BE2C (cell line): Measurements from ENCODE around the gene LRCOL1.

Experiments
- DNase-seq: peaks from one replicate; pipeline ENCODE4 v3.0.0-alpha.2; 2020
- H3K27me3 ChIP-seq: fragments of 250-450 bp; sonication (Bioruptor Pico); 2 replicates; pipeline ENCODE4 v1.5.1; 2020; ENCODE audit warnings: mild to moderate bottlenecking
- H3K36me3 ChIP-seq: fragments of 250-450 bp; sonication (Bioruptor Pico); 2 replicates; pipeline ENCODE4 v1.5.1; 2020; ENCODE audit warnings: mild to moderate bottlenecking
- H3K4me1 ChIP-seq: fragments of 250-450 bp; sonication (Bioruptor Pico); 2 replicates; pipeline ENCODE4 v1.5.1; 2020
- H3K4me3 ChIP-seq: 2 replicates; pipeline ENCODE4 v1.5.1; 2011; ENCODE audit warnings: low read depth, low read length
- H3K9me3 ChIP-seq: fragments of 250-450 bp; sonication (Bioruptor Pico); 2 replicates; pipeline ENCODE4 v1.5.1; 2020
- TF ChIP-seq, protein P1 (sequence below): IDR thresholded peaks from 2 replicates; pipeline ENCODE4 v1.5.1; 2012; ENCODE audit warnings: mild to moderate bottlenecking, low read depth, low read length

LRCOL1 gene

DNA sequence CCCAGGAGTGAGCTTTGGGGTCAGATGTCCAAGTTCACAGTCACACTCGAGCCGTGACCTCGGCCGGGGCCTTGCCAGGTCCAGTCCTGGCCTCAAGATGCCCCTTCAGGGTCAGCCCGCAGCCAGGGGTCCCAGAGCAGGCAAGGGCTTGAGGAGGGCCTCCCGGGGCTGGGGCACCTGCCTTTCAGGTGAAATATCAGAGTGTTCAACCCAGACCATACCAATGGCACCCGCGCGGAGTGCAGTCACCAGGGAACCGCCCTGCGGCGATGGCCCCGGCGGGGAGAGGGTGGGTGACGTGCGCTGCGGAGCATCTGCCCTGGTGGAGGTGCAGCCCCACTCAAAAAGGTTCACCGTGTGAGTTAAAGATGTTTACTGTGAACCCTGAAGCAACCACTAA is 16.9 kb downstream of the LRCOL1 start:
- Histone ChIP-seq H3K4me1 (peaks cover 2% of the 10 kb centered on the region; the same call in 1 of the 2 replicates), H3K27me3 (peaks cover 15% of the 10 kb centered on the region), H3K4me3 (peak overlapping the region; percentile 60), H3K36me3 (no peaks in the 10 kb centered on the region), H3K9me3 (no peaks in the 10 kb centered on the region)
- TF ChIP-seq, protein P1, sequence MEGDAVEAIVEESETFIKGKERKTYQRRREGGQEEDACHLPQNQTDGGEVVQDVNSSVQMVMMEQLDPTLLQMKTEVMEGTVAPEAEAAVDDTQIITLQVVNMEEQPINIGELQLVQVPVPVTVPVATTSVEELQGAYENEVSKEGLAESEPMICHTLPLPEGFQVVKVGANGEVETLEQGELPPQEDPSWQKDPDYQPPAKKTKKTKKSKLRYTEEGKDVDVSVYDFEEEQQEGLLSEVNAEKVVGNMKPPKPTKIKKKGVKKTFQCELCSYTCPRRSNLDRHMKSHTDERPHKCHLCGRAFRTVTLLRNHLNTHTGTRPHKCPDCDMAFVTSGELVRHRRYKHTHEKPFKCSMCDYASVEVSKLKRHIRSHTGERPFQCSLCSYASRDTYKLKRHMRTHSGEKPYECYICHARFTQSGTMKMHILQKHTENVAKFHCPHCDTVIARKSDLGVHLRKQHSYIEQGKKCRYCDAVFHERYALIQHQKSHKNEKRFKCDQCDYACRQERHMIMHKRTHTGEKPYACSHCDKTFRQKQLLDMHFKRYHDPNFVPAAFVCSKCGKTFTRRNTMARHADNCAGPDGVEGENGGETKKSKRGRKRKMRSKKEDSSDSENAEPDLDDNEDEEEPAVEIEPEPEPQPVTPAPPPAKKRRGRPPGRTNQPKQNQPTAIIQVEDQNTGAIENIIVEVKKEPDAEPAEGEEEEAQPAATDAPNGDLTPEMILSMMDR, result no peak
- peak; percentile 60 for DNase-seq

DNA sequence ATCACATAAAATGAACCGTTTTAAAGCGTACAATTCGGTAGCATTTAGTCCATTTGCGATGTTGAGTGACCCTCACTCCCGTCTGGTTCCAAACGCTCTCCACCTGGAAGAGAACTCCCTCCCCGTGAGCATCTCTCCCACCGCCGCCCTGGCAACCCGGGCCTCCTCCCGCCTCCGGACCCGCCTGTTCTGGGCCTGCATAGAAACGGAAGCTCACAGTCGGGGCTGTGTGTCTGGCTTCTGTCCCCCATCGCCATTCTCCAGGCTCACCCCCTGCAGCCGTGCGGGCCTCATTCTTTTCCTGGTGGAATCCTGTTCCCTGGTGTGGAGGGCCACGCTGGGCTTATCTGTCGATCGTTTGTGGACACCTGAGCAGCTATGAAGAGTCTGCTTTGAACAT is 17.3 kb downstream of the LRCOL1 start:
- H3K36me3 ChIP-seq, result no peaks in the 10 kb centered on the region
- H3K4me3 ChIP-seq, result peak overlapping the region; percentile 60
- no peak for DNase-seq
- TF ChIP-seq, protein P1, result no peak
- peaks cover 15% of the 10 kb centered on the region for H3K27me3 ChIP-seq
- H3K4me1 ChIP-seq, result peaks cover 2% of the 10 kb centered on the region; the same call in 1 of the 2 replicates
- H3K9me3 ChIP-seq, result no peaks in the 10 kb centered on the region

DNA sequence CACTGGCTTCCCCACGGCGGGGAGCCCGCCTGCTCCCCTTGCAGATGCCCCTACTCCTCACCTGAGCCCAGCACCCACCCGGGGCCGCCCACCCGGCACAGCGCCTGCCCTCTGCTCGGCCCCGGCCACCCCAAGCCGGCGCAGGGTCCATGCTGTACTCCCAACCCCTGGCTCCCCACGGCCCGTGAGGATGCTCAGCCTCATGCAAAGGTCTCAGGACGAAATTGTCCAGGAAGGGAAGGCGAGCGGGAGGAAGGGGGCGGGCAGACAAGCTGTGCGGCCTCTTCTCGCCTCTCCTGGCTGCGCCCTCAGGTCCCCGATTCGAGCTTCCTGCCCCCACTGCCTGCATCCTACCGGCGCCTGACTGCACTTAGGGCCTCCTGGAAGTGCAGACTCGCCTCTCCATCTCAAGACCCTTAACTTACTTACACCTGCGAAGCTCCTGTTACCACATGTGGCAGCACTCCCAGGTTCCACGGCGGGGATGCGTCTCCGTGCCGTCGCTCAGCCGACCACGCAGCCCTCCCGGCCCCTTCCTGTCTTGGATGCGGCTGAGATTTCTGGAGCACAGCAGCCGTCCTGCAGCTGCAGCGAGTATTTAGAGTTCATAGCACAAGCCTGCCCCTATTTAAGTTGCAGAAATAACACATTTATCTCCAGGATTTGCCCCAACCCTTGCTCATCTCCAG is 18.0 kb downstream of the LRCOL1 start:
- H3K4me3 ChIP-seq, result no peak overlapping the region
- peaks cover 15% of the 10 kb centered on the region for H3K27me3 ChIP-seq
- H3K4me1 ChIP-seq, result peaks cover under 1% of the 10 kb centered on the region; the same call in 1 of the 2 replicates
- H3K9me3 ChIP-seq, result no peaks in the 10 kb centered on the region
- TF ChIP-seq, protein P1, result no peak
- H3K36me3 ChIP-seq, result no peaks in the 10 kb centered on the region
- DNase-seq, result no peak

DNA sequence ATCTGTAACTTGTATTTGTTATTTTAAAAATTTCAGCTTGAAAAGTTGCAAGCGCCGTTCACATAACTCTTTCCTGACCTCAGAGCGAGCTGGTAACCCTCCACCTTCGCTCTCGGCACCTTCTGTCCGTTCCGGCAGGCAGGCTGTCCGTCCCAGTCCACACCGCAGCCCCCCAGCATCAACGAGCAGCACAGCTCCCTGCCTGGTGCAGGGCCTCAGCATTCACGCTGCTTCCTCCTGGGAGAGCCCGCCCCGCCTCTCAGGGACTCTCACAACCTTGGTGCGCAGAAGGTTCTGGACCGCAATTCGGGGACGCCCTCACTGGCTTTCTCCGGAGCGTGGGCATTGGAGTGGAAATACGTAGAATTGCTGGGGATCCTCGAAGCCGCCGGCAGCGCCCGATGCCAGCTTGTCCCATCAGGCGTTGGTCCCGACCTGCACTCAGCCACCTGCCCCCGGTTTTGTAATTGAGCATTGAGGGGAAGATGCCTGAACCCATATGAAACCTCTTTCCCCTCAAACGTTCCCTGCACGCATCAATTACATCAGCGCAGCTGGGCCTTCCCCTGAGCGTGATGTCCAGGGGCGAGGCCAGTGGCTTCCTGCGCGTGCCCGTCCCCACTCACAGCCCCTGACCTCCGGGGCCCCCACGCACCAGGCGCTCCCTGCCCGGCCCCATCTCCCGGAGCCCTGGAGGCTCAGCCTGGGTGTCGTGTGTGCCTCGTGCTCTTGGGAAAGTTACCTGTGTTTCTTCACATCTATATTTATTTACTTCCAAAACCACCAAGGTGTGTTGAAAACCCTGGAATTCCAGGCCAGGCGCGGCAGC is 19.1 kb downstream of the LRCOL1 start:
- no peaks in the 10 kb centered on the region for H3K36me3 ChIP-seq
- H3K27me3 ChIP-seq, result peaks cover 13% of the 10 kb centered on the region; the same call in 1 of the 2 replicates
- no peak overlapping the region for H3K4me3 ChIP-seq
- no peak for DNase-seq
- H3K4me1 ChIP-seq, result no peaks in the 10 kb centered on the region
- TF ChIP-seq, protein P1, result no peak
- no peaks in the 10 kb centered on the region for H3K9me3 ChIP-seq

DNA sequence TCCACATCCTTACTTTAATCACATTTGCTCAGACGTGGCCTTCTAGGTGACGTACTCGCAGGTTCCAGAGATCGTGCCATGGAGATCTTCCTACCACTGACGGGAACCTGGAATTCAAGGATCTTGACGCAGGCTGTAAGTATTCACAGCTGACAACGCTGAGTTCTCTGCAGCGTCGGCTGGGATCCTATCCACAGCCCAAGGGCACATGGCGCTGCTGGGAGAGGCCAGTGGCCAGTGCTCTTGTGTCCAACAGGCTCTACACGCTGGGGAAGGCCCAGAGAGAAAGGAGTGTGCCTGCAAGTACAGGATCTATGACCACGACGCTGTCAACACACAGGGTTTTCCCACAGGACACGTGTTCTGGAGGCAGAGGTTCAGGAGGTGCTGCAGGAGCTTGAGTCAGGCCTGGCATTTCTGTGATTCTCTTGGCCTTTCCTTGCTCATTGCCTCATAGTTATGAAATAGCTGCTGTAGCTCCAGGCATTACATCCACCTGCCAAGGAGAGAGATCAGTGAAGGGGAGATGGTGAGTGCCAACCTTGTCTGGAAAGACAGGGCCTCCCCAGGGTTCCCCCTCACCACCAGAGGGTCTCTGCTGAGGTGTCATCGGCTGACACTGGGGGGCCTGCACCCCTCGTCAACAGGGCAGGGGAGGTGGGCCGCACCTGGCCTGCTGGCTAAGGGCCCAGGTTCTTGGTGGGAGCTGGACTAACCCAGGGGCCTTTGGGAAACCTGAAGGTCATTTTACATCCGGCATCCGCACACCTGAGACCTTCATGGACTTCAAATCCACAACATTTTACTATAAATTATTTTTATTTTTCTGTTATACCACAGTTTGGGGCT is 21.3 kb downstream of the LRCOL1 start:
- no peak overlapping the region for H3K4me3 ChIP-seq

More for the DNA sequence above, 21.3 kb downstream of the LRCOL1 start:
- Histone ChIP-seq H3K27me3 (no peaks in the 10 kb centered on the region), H3K36me3 (no peaks in the 10 kb centered on the region), H3K4me1 (no peaks in the 10 kb centered on the region), H3K9me3 (no peaks in the 10 kb centered on the region)
- no peak for DNase-seq
- TF ChIP-seq, protein P1, result no peak
